Sigmoid colon (tissue), 4 donors: ENCODE results near the gene ZNF212.

Experiments
- EP300 ChIP-seq, 4 donors: sonication (generic); formaldehyde crosslinking; IDR thresholded peaks; one replicate each; pipeline ENCODE4 v1.6.1; 2017; ENCODE audit warnings: antibody characterized with exemption in 4 of 4
- POLR2A ChIP-seq, 2 donors: fragments of 450-650 bp; IDR thresholded peaks; one replicate each; pipeline ENCODE4 v1.6.1; 2016; ENCODE audit warnings: antibody characterized with exemption in 2 of 2, mild to moderate bottlenecking in 2 of 2, moderate library complexity in 2 of 2
- POLR2AphosphoS5 ChIP-seq, 4 donors: sonication (generic); formaldehyde crosslinking; IDR thresholded peaks; one replicate each; pipeline ENCODE4 v1.6.1; 2017; ENCODE audit warnings: antibody characterized with exemption in 4 of 4
- TF ChIP-seq, protein P1 (sequence below), 4 experiments: fragments of 450-650 bp in 3 of 4; fragments of 200-600 bp in 1 of 4; IDR thresholded peaks; one replicate each; pipeline ENCODE4 v1.5.1; 2016 to 2019; ENCODE audit warnings: antibody characterized with exemption in 4 of 4, mild to moderate bottlenecking in 3 of 4, moderate library complexity in 2 of 4

DNA sequence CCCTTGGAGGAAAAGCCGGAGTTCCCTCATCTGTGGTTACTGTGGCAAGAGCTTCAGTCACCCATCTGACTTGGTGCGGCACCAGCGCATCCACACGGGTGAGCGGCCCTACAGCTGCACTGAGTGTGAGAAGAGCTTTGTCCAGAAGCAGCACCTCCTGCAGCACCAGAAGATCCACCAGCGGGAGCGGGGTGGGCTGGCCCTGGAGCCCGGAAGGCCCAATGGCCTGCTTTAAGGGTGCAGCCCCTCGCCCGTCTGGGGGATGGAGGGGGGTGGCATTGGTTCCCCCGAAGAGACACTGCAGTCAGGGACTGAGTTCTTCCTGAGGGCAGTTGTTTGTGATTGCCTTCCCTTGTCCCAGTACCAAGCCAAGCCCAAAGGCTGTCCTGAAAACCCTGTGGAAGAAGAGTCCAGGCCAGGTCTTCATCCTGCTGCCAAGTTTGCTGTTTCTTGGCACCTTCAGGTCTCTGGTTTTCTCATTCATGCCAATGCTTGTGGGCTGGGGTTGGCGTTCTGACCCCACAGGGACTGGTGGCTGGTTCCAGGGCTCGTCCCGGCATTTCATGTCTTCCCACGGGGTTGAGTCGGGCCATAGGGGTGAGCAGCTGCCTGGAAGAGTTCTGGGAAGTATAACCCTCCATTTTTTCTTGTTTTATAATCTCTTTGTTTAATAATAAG, 14.9 kb downstream of the ZNF212 start:
- TF ChIP-seq, protein P1, sequence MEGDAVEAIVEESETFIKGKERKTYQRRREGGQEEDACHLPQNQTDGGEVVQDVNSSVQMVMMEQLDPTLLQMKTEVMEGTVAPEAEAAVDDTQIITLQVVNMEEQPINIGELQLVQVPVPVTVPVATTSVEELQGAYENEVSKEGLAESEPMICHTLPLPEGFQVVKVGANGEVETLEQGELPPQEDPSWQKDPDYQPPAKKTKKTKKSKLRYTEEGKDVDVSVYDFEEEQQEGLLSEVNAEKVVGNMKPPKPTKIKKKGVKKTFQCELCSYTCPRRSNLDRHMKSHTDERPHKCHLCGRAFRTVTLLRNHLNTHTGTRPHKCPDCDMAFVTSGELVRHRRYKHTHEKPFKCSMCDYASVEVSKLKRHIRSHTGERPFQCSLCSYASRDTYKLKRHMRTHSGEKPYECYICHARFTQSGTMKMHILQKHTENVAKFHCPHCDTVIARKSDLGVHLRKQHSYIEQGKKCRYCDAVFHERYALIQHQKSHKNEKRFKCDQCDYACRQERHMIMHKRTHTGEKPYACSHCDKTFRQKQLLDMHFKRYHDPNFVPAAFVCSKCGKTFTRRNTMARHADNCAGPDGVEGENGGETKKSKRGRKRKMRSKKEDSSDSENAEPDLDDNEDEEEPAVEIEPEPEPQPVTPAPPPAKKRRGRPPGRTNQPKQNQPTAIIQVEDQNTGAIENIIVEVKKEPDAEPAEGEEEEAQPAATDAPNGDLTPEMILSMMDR (IDR thresholded peaks at IDR 0.05): no peak
- TF ChIP-seq POLR2A (IDR thresholded peaks at IDR 0.05) (no peak), EP300 (IDR thresholded peaks at IDR 0.05) (no peak), POLR2AphosphoS5 (IDR thresholded peaks at IDR 0.05) (no peak)
